AG09319 (cell line): ENCODE measurements around the gene PEPD.

Source experiments
- DNase-seq: peaks from one replicate; pipeline ENCODE4 v3.0.0-alpha.2; 2010; ENCODE audit warnings: low read depth; ENCODE audit errors: extremely low read depth
- CTCF ChIP-seq: IDR thresholded peaks from 2 replicates; pipeline ENCODE4 v1.5.1; 2011; ENCODE audit warnings: low read depth, mild to moderate bottlenecking, inconsistent platforms, low read length, moderate library complexity

PEPD gene

GRCh38 chr19:33422369-33423180, 99.0 kb downstream of the PEPD start:
- TF ChIP-seq CTCF: no peak

GRCh38 chr19:33421368-33421767, 100.2 kb downstream of the PEPD start:
- TF ChIP-seq CTCF: no peak
- DNase-seq: no peak

More at GRCh38 chr19:33422369-33423180, 99.0 kb downstream of the PEPD start:
- DNase-seq: no peak

GRCh38 chr19:33420821-33421220, 100.8 kb downstream of the PEPD start:
- no peak for TF ChIP-seq CTCF

GRCh38 chr19:33419788-33420130, 101.8 kb downstream of the PEPD start:
- no peak for TF ChIP-seq CTCF
- no peak for DNase-seq

More at GRCh38 chr19:33420821-33421220, 100.8 kb downstream of the PEPD start:
- no peak for DNase-seq

GRCh38 chr19:33418871-33419787, 102.5 kb downstream of the PEPD start:
- TF ChIP-seq CTCF: no peak
- DNase-seq: no peak

GRCh38 chr19:33418461-33418860, 103.1 kb downstream of the PEPD start:
- no peak for TF ChIP-seq CTCF
- no peak for DNase-seq

GRCh38 chr19:33417751-33418150, 103.8 kb downstream of the PEPD start:
- no peak for TF ChIP-seq CTCF
- no peak for DNase-seq
